Mesothelial cell of epicardium (in vitro differentiated cells): ENCODE data around the gene OR51F2. TPM values are rescaled to one million over a fixed set of nuclear protein-coding genes. Genes with fewer than 3 reads are reported as not detected.
"Not testable (repeated sequence)": the region's sequence is repeated elsewhere in the genome, so short reads cannot be mapped to it uniquely, and the experiment has no call there.

Experiments
- DNase-seq, 2 experiments: peaks; one replicate each; pipeline ENCODE4 v3.0.0; 2021; ENCODE audit warnings: low spot score in 2 of 2; ENCODE audit not compliant: unreplicated experiment in 2 of 2
- H3K27ac Mint-ChIP-seq: 2 replicates; pipeline ENCODE4 v1.8.0; 2021; ENCODE audit warnings: mixed read lengths
- H3K27me3 Mint-ChIP-seq: 2 replicates; pipeline ENCODE4 v1.8.0; 2021; ENCODE audit warnings: low read depth, mixed read lengths
- H3K36me3 Mint-ChIP-seq: 2 replicates; pipeline ENCODE4 v1.8.0; 2021; ENCODE audit warnings: mixed read lengths
- H3K4me1 Mint-ChIP-seq: 2 replicates; pipeline ENCODE4 v1.8.0; 2021; ENCODE audit warnings: mixed read lengths
- H3K4me3 Mint-ChIP-seq: 2 replicates; pipeline ENCODE4 v1.8.0; 2021; ENCODE audit warnings: mild to moderate bottlenecking, moderate library complexity, mixed read lengths
- H3K9me3 Mint-ChIP-seq: 2 replicates; pipeline ENCODE4 v1.8.0; 2021; ENCODE audit warnings: mixed read lengths
- CTCF ChIP-seq: fragments of 200-600 bp; sonication (generic); IDR thresholded peaks from one replicate; pipeline ENCODE4 v1.5.0; 2021; ENCODE audit warnings: antibody characterized with exemption; ENCODE audit not compliant: unreplicated experiment
- total RNA-seq: library from RNA; stranded (reverse); gene quantifications from 3 replicates; pipeline ENCODE4 v1.2.1, GENCODE V29; 2021

The OR51F2 gene
- total RNA-seq: not detected in 3 replicates

- Mint-ChIP-seq H3K27me3 (peaks cover 7% of the 10 kb centered on the region), H3K4me1 (no peaks in the 10 kb centered on the region), H3K27ac (no peak within 1 kb of the TSS), H3K9me3 (no peaks in the 10 kb centered on the region), H3K4me3 (no peak within 1 kb of the TSS), H3K36me3 (no peaks in the 10 kb centered on the region)
- no peak for TF ChIP-seq CTCF
- DNase-seq: no peak
Observed at GRCh38 chr11:4821021-4821420, at the start of gene OR51F2. OR51F2 (plus strand) TSS chr11:4821321; CDS start chr11:4821422, 101 bp downstream.

- H3K4me3 Mint-ChIP-seq: no peak overlapping the region
- H3K9me3 Mint-ChIP-seq: peaks cover 27% of the 10 kb centered on the region
- TF ChIP-seq CTCF: no peak
- no peak for DNase-seq
- no peak overlapping the region for H3K27ac Mint-ChIP-seq
- no peaks in the 10 kb centered on the region for H3K36me3 Mint-ChIP-seq
- H3K4me1 Mint-ChIP-seq: no peaks in the 10 kb centered on the region
- peaks cover 14% of the 10 kb centered on the region for H3K27me3 Mint-ChIP-seq
Observed at GRCh38 chr11:4782454-4782853, 38.7 kb upstream of the OR51F2 start.

GRCh38 chr11:4797206-4797605, 23.9 kb upstream of the OR51F2 start:
- DNase-seq: no peak
- Mint-ChIP-seq H3K9me3 (no peaks in the 10 kb centered on the region), H3K4me1 (no peaks in the 10 kb centered on the region), H3K4me3 (no peak overlapping the region), H3K36me3 (no peaks in the 10 kb centered on the region), H3K27me3 (peaks cover 14% of the 10 kb centered on the region), H3K27ac (no peak overlapping the region)
- no peak for TF ChIP-seq CTCF

DNA sequence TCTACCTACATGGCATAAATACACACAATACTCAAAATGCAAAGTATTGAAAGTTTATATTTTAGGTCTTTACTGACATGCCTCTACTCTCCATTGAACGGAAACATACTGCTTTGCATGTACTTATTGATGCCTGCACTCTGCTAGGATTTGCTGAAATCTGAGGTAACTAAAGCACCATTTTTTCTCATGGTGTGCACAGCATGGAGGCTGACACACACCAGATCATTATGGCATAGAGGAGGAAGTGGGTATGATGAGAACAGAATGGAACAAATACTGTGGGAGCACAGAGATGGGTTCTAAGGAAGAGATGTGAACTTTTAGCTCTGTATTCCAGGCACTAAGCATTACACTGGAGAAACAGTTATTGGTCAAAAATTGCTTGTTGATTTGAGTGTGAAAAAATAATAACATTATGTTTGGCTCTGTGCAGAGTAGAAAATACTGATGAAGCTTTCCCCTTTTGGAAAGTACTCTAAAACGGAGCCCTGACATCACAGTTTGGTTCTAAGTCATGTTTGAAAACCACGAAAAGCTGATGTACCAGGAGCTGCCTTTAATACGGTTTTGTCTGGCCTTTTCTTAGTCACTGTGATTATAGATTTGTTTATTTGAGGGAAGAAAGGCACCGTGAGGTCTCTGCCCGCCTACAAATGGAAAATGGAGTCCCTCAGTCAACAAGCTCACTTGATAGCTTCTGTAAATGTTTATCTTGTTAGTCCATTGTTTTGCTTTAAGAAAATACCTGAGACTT, 22.5 kb upstream of the OR51F2 start:
- no peak overlapping the region for H3K27ac Mint-ChIP-seq
- H3K4me1 Mint-ChIP-seq: no peaks in the 10 kb centered on the region
- no peaks in the 10 kb centered on the region for H3K36me3 Mint-ChIP-seq
- TF ChIP-seq CTCF: no peak
- no peak for DNase-seq
- H3K27me3 Mint-ChIP-seq: peaks cover 9% of the 10 kb centered on the region
- H3K9me3 Mint-ChIP-seq: no peaks in the 10 kb centered on the region
- no peak overlapping the region for H3K4me3 Mint-ChIP-seq

DNA sequence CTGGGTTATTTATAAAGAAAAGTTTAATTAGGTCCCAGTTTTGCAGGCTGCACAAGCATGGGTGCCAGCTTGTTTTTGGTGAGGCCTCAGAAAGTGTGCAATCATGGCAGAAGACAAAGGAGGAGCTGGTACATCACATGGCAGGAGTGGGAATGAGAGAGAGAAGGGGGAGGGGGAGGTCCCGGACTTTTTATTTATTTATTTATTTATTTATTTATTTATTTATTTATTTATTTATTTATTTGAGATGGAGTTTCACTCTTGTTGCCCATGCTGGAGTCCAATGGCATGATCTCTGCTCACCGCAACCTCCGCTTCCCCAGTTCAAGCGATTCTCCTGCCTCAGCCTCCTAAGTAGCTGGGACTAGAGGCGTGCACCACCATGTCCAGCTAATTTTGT, 19.8 kb upstream of the OR51F2 start:
- not testable (repeated sequence) for H3K27ac Mint-ChIP-seq, H3K4me3 Mint-ChIP-seq, H3K36me3 Mint-ChIP-seq, H3K4me1 Mint-ChIP-seq, DNase-seq, H3K9me3 Mint-ChIP-seq, H3K27me3 Mint-ChIP-seq

GRCh38 chr11:4804280-4804679, 16.8 kb upstream of the OR51F2 start, which contains the start of gene OR52R1:
OR52R1 (minus strand) TSS chr11:4804380; CDS start chr11:4804380, 0 bp downstream.
- H3K4me3 Mint-ChIP-seq: no peak within 1 kb of the TSS
- H3K27me3 Mint-ChIP-seq: peaks cover 7% of the 10 kb centered on the region
- no peak for DNase-seq
- no peak within 1 kb of the TSS for H3K27ac Mint-ChIP-seq
- H3K4me1 Mint-ChIP-seq: no peaks in the 10 kb centered on the region
- H3K36me3 Mint-ChIP-seq: no peaks in the 10 kb centered on the region
- TF ChIP-seq CTCF: no peak
- no peaks in the 10 kb centered on the region for H3K9me3 Mint-ChIP-seq
